HEK293 (cell line): ENCODE data around the gene FERD3L.

Experiments
- CTCF ChIA-PET: fragments of 350-600 bp; formaldehyde crosslinking; extraction: SDS; loops from one replicate; lab custom pipeline; 2021; ENCODE audit warnings: antibody characterized with exemption; lab: Yijun Ruan, JAX
- POLR2A ChIA-PET: fragments of 300-600 bp; formaldehyde crosslinking; extraction: SDS; loops from one replicate; lab custom pipeline; 2020; ENCODE audit warnings: antibody characterized with exemption, inconsistent platforms; lab: Yijun Ruan, JAX
- H3K27ac ChIP-seq: fragments of 200-500 bp; sonication (Bioruptor generic); 2 replicates; pipeline ENCODE4 v1.5.1; 2014; ENCODE audit warnings: low read depth, low read length, control low read depth, inconsistent platforms; ENCODE audit errors: extremely low read depth
- H3K36me3 ChIP-seq, 2 experiments: fragments of 200-500 bp in 1 of 2; sonication (Bioruptor generic) in 1 of 2; 1 replicate in 1 of 2; 2 replicates in 1 of 2; pipeline ENCODE4 v1.5.1; 2014 to 2017; ENCODE audit warnings: inconsistent platforms in 2 of 2, low read length in 2 of 2; ENCODE audit not compliant: control insufficient read depth in 2 of 2, insufficient read depth in 1 of 2
- H3K4me1 ChIP-seq: fragments of 200-500 bp; sonication (Bioruptor generic); 2 replicates; pipeline ENCODE4 v1.5.1; 2014; ENCODE audit warnings: mild to moderate bottlenecking, low read length, inconsistent platforms; ENCODE audit not compliant: control insufficient read depth, insufficient read depth
- H3K4me3 ChIP-seq: 2 replicates; pipeline ENCODE4 v1.5.1; 2011; ENCODE audit warnings: low read depth, mild to moderate bottlenecking, control low read depth, low read length, moderate library complexity
- H3K9me3 ChIP-seq: fragments of 200-500 bp; sonication (Bioruptor generic); 2 replicates; pipeline ENCODE4 v1.5.1; 2014; ENCODE audit warnings: low read depth, low read length, inconsistent platforms; ENCODE audit not compliant: control insufficient read depth, insufficient read depth
- BCL6B ChIP-seq: fragments of 450-650 bp; formaldehyde crosslinking; IDR thresholded peaks from 2 replicates; pipeline ENCODE4 v1.5.1; 2017; ENCODE audit warnings: missing biosample characterization, missing genetic modification characterization
- IKZF3 ChIP-seq: fragments of 450-650 bp; IDR thresholded peaks from 2 replicates; pipeline ENCODE4 v1.5.0; 2018; ENCODE audit warnings: missing biosample characterization, mild to moderate bottlenecking, missing genetic modification characterization, moderate library complexity
- MEIS1 ChIP-seq: sonication (generic); formaldehyde crosslinking; IDR thresholded peaks from 2 replicates; pipeline ENCODE4 v1.8.1; 2022; ENCODE audit warnings: missing genetic modification reagents, mild to moderate bottlenecking, borderline replicate concordance
- MYNN ChIP-seq: fragments of 450-650 bp; formaldehyde crosslinking; IDR thresholded peaks from 2 replicates; pipeline ENCODE4 v1.5.1; 2016; ENCODE audit warnings: missing biosample characterization, missing genetic modification characterization, borderline replicate concordance
- REST ChIP-seq: fragments of 450-650 bp; formaldehyde crosslinking; IDR thresholded peaks from 2 replicates; pipeline ENCODE4 v1.5.1; 2016; ENCODE audit warnings: missing biosample characterization, missing genetic modification characterization
- SCRT1 ChIP-seq: fragments of 450-650 bp; formaldehyde crosslinking; IDR thresholded peaks from 2 replicates; pipeline ENCODE4 v1.5.1; 2016; ENCODE audit warnings: missing biosample characterization, missing genetic modification characterization, borderline replicate concordance
- SETDB1 ChIP-seq: IDR thresholded peaks from one replicate; pipeline ENCODE4 v1.6.1; 2017; ENCODE audit warnings: mild to moderate bottlenecking, low read length, moderate library complexity, mixed read lengths; ENCODE audit not compliant: insufficient read length
- ZBTB1 ChIP-seq: fragments of 450-650 bp; formaldehyde crosslinking; IDR thresholded peaks from 2 replicates; pipeline ENCODE4 v1.5.1; 2016; ENCODE audit warnings: missing biosample characterization, missing genetic modification characterization
- ZBTB17 ChIP-seq: fragments of 450-650 bp; formaldehyde crosslinking; IDR thresholded peaks from 2 replicates; pipeline ENCODE4 v1.5.1; 2016; ENCODE audit warnings: missing biosample characterization, missing genetic modification characterization
- ZFP69B ChIP-seq: fragments of 450-650 bp; formaldehyde crosslinking; IDR thresholded peaks from 2 replicates; pipeline ENCODE4 v1.5.1; 2016; ENCODE audit warnings: missing biosample characterization, missing genetic modification characterization
- ZNF146 ChIP-seq: fragments of 450-650 bp; formaldehyde crosslinking; IDR thresholded peaks from 2 replicates; pipeline ENCODE4 v1.5.1; 2016; ENCODE audit warnings: missing biosample characterization, missing genetic modification characterization
- ZNF37A ChIP-seq: fragments of 450-650 bp; IDR thresholded peaks from 2 replicates; pipeline ENCODE4 v1.5.1; 2018; ENCODE audit warnings: missing biosample characterization, missing genetic modification characterization
- ZNF391 ChIP-seq: fragments of 450-650 bp; formaldehyde crosslinking; IDR thresholded peaks from 2 replicates; pipeline ENCODE4 v1.5.1; 2016; ENCODE audit warnings: low read depth, missing biosample characterization, missing genetic modification characterization, borderline replicate concordance
- ZNF544 ChIP-seq: fragments of 450-650 bp; formaldehyde crosslinking; IDR thresholded peaks from 2 replicates; pipeline ENCODE4 v1.5.0; 2017; ENCODE audit warnings: missing biosample characterization, missing genetic modification characterization
- ZNF624 ChIP-seq: fragments of 450-650 bp; formaldehyde crosslinking; IDR thresholded peaks from 2 replicates; pipeline ENCODE4 v1.5.1; 2017; ENCODE audit warnings: missing biosample characterization, missing genetic modification characterization
- ZNF701 ChIP-seq: fragments of 450-650 bp; formaldehyde crosslinking; IDR thresholded peaks from 2 replicates; pipeline ENCODE4 v1.5.1; 2016; ENCODE audit warnings: missing biosample characterization, missing genetic modification characterization
- ZNF704 ChIP-seq: fragments of 450-650 bp; formaldehyde crosslinking; IDR thresholded peaks from 2 replicates; pipeline ENCODE4 v1.5.1; 2016; ENCODE audit warnings: missing biosample characterization, missing genetic modification characterization
- ZNF707 ChIP-seq: fragments of 450-650 bp; formaldehyde crosslinking; IDR thresholded peaks from 2 replicates; pipeline ENCODE4 v1.5.1; 2016; ENCODE audit warnings: missing biosample characterization, missing genetic modification characterization
- ZNF747 ChIP-seq: fragments of 450-650 bp; formaldehyde crosslinking; IDR thresholded peaks from 2 replicates; pipeline ENCODE4 v1.5.1; 2016; ENCODE audit warnings: missing biosample characterization, missing genetic modification characterization
- ZSCAN23 ChIP-seq: fragments of 450-650 bp; formaldehyde crosslinking; IDR thresholded peaks from 2 replicates; pipeline ENCODE4 v1.5.1; 2016; ENCODE audit warnings: missing biosample characterization, missing genetic modification characterization
- TF ChIP-seq, protein P1 (sequence below): fragments of 450-650 bp; formaldehyde crosslinking; optimal IDR thresholded peaks from 2 replicates; pipeline ENCODE3; 2016; ENCODE audit warnings: missing biosample characterization, mild to moderate bottlenecking, missing genetic modification characterization

FERD3L gene

GRCh38 chr7:19161671-19162070 is 16.4 kb upstream of the FERD3L start:
- Histone ChIP-seq H3K4me1 (no peaks in the 10 kb centered on the region), H3K9me3 (no peaks in the 10 kb centered on the region), H3K27ac (no peak overlapping the region), H3K36me3 (no peaks in the 10 kb centered on the region), H3K4me3 (no peak overlapping the region)
- no peak for TF ChIP-seq ZBTB17 (tag by site-specific recombination)
- no peak for TF ChIP-seq ZFP69B (tag by site-specific recombination)
- TF ChIP-seq ZNF624 (tag by site-specific recombination): no peak
- TF ChIP-seq, protein P1, sequence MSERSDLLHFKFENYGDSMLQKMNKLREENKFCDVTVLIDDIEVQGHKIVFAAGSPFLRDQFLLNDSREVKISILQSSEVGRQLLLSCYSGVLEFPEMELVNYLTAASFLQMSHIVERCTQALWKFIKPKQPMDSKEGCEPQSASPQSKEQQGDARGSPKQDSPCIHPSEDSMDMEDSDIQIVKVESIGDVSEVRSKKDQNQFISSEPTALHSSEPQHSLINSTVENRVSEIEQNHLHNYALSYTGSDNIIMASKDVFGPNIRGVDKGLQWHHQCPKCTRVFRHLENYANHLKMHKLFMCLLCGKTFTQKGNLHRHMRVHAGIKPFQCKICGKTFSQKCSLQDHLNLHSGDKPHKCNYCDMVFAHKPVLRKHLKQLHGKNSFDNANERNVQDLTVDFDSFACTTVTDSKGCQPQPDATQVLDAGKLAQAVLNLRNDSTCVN (tag by site-specific recombination): no peak
- no peak for TF ChIP-seq BCL6B (tag by site-specific recombination)
- TF ChIP-seq ZNF701 (tag by site-specific recombination): no peak
- no peak for TF ChIP-seq ZSCAN23 (tag by site-specific recombination)
- ChIA-PET CTCF (no interaction called here), POLR2A (no interaction called here)

- CTCF ChIA-PET: interaction anchor here (0.6 kb wide), 2 partner anchors 112 to 519 kb away, joined by 3 to 4 read pairs; no protein-coding TSS in a partner anchor
- H3K36me3 ChIP-seq: no peaks in the 10 kb centered on the region
- H3K4me1 ChIP-seq: no peaks in the 10 kb centered on the region
- H3K27ac ChIP-seq: no peak overlapping the region
- no peak overlapping the region for H3K4me3 ChIP-seq
- TF ChIP-seq REST (tag by site-specific recombination): peak; percentile 92
- TF ChIP-seq ZNF146 (tag by site-specific recombination): no peak
- no peaks in the 10 kb centered on the region for H3K9me3 ChIP-seq
- POLR2A ChIA-PET: no interaction called here
Observed at GRCh38 chr7:19146699-19147098, 1.5 kb upstream of the FERD3L start.

GRCh38 chr7:19145434-19146115 is 354 bp upstream of the FERD3L start:
- no peak overlapping the region for H3K27ac ChIP-seq
- H3K36me3 ChIP-seq: no peaks in the 10 kb centered on the region
- H3K9me3 ChIP-seq: no peaks in the 10 kb centered on the region
- TF ChIP-seq SCRT1 (tag by site-specific recombination) (no peak), ZBTB1 (tag by site-specific recombination) (no peak), ZNF544 (tag by site-specific recombination) (no peak), MYNN (no peak), ZNF707 (tag by site-specific recombination) (no peak), MEIS1 (CRISPR knock-in tag) (no peak), ZNF391 (no peak), ZNF747 (tag by site-specific recombination) (no peak), ZNF704 (no peak), SETDB1 (no peak), ZNF37A (tag by site-specific recombination) (no peak), IKZF3 (tag by site-specific recombination) (no peak)
- CTCF ChIA-PET: no interaction called here
- H3K4me3 ChIP-seq: no peak overlapping the region
- no peaks in the 10 kb centered on the region for H3K4me1 ChIP-seq
- POLR2A ChIA-PET: no interaction called here
